HCT116 (cell line): Measurements from ENCODE around the gene TMEM42. TPM values are rescaled to one million over a fixed set of nuclear protein-coding genes. Genes with fewer than 3 reads are reported as not detected.

Source experiments
- ATAC-seq: fragments of 200-7000 bp; cut with Tn5 transposase; 2 replicates; pipeline ENCODE4 v1.9.1; 2020; ENCODE audit warnings: mild to moderate bottlenecking, moderate library complexity
- BruUV-seq: library from RNA; stranded (reverse); fragments of 400-500 nt; replicated peaks from 2 replicates; lab custom pipeline; 2021; lab: Mats Ljungman, UMichigan
- CTCF ChIA-PET: fragments of 300-600 bp; sonication (Branson Sonifier 250); formaldehyde crosslinking; loops from one replicate; lab custom pipeline; 2021; ENCODE audit warnings: antibody characterized with exemption; lab: Charles Lee
- POLR2A ChIA-PET: fragments of 300-600, 350-600 bp; sonication (Branson Sonifier 250); formaldehyde crosslinking; loops from one replicate; lab custom pipeline; 2021; ENCODE audit warnings: antibody characterized with exemption; lab: Charles Lee
- RAD21 ChIA-PET, 2 experiments: fragments of 300-600 bp; sonication (Branson Sonifier 250); formaldehyde crosslinking; loops; one replicate each; lab custom pipeline; 2023; ENCODE audit warnings: low total read pairs in 2 of 2; ENCODE audit not compliant: uncharacterized antibody in 2 of 2, unreplicated experiment in 2 of 2, low non-redundant PET in 1 of 2; lab: Charles Lee
- DNase-seq: peaks from one replicate; pipeline ENCODE4 v3.0.0-alpha.2; 2010; ENCODE audit warnings: low read depth, low spot score
- H2AFZ ChIP-seq: fragments of 200-600 bp; shearing (Covaris generic), sonication (generic); 2 replicates; pipeline ENCODE4 v1.6.1; 2017; ENCODE audit warnings: low read depth, mixed run types, mixed read lengths, antibody characterized with exemption, low read length; ENCODE audit not compliant: poor library complexity, severe bottlenecking
- H3K27ac ChIP-seq: 2 replicates; pipeline ENCODE4 v1.5.1; 2012; ENCODE audit warnings: low read depth, low read length
- H3K27me3 ChIP-seq: fragments of 200-600 bp; sonication (generic); 2 replicates; pipeline ENCODE4 v1.6.1; 2016; ENCODE audit warnings: mixed run types, low read length, mixed read lengths; ENCODE audit not compliant: insufficient read depth
- H3K36me3 ChIP-seq, 2 experiments: fragments of 200-500 bp in 1 of 2; fragments of 200-600 bp in 1 of 2; sonication (Bioruptor generic) in 1 of 2; sonication (generic) in 1 of 2; 2 replicates each; pipeline versions ENCODE4 v1.5.1 to v1.6.1; 2014 to 2016; ENCODE audit warnings: low read length in 2 of 2, inconsistent platforms in 1 of 2, mixed read lengths in 1 of 2, mixed run types in 1 of 2; ENCODE audit not compliant: insufficient read depth in 2 of 2, control insufficient read depth in 1 of 2
- H3K4me1 ChIP-seq, 2 experiments: fragments of 200-600 bp in 1 of 2; sonication (generic) in 1 of 2; 2 replicates each; pipeline versions ENCODE4 v1.5.1 to v1.6.1; 2012 to 2017; ENCODE audit warnings: low read length in 2 of 2, inconsistent platforms in 1 of 2, mild to moderate bottlenecking in 1 of 2, mixed read lengths in 1 of 2, mixed run types in 1 of 2, moderate library complexity in 1 of 2; ENCODE audit not compliant: insufficient read depth in 2 of 2, control insufficient read depth in 1 of 2
- H3K4me2 ChIP-seq: fragments of 200-600 bp; sonication (generic); 2 replicates; pipeline ENCODE4 v1.6.1; 2017; ENCODE audit warnings: mixed run types, low read length, mixed read lengths
- H3K4me3 ChIP-seq, 2 experiments: fragments of 200-600 bp in 1 of 2; sonication (generic) in 1 of 2; replicated peaks in 1 of 2; 2 replicates each; pipeline ENCODE4 v1.5.1; 2011 to 2016; ENCODE audit warnings: low read length in 2 of 2, control low read depth in 1 of 2, low read depth in 1 of 2, mild to moderate bottlenecking in 1 of 2, mixed read lengths in 1 of 2, mixed run types in 1 of 2
- H3K79me2 ChIP-seq: fragments of 200-600 bp; sonication (generic); 2 replicates; pipeline ENCODE4 v1.6.1; 2017; ENCODE audit warnings: mild to moderate bottlenecking, mixed run types, low read length, moderate library complexity, mixed read lengths; ENCODE audit not compliant: insufficient read depth
- H3K9ac ChIP-seq: fragments of 200-600 bp; sonication (generic); 2 replicates; pipeline ENCODE4 v1.6.1; 2016; ENCODE audit warnings: low read length, mixed read lengths
- H3K9me2 ChIP-seq: fragments of 200-600 bp; sonication (generic), shearing (Covaris generic); 2 replicates; pipeline ENCODE4 v1.6.1; 2017; ENCODE audit warnings: mixed run types, mild to moderate bottlenecking, moderate library complexity; ENCODE audit not compliant: insufficient read depth
- H3K9me3 ChIP-seq, 2 experiments: fragments of 200-500 bp in 1 of 2; fragments of 200-600 bp in 1 of 2; sonication (Bioruptor generic) in 1 of 2; sonication (generic) in 1 of 2; 2 replicates each; pipeline ENCODE4 v1.6.1; 2014 to 2017; ENCODE audit warnings: low read length in 2 of 2, mixed read lengths in 2 of 2, inconsistent platforms in 1 of 2, low read depth in 1 of 2, mild to moderate bottlenecking in 1 of 2, mixed run types in 1 of 2, moderate library complexity in 1 of 2; ENCODE audit not compliant: control insufficient read depth in 1 of 2, insufficient read depth in 1 of 2
- H4K20me1 ChIP-seq: fragments of 200-600 bp; sonication (generic), shearing (Covaris generic); 2 replicates; pipeline ENCODE4 v1.6.1; 2017; ENCODE audit warnings: mixed run types, mild to moderate bottlenecking, moderate library complexity; ENCODE audit not compliant: insufficient read depth
- ATF3 ChIP-seq: IDR thresholded peaks from 2 replicates; pipeline ENCODE4 v1.6.1; 2012
- CBX3 ChIP-seq: IDR thresholded peaks from 2 replicates; pipeline ENCODE4 v1.6.1; 2012; ENCODE audit warnings: low read depth
- CEBPB ChIP-seq: IDR thresholded peaks from 2 replicates; pipeline ENCODE4 v1.6.1; 2012; ENCODE audit warnings: low read depth
- CTCF ChIP-seq, 3 experiments: fragments of 200-600 bp in 1 of 3; sonication (generic) in 1 of 3; IDR thresholded peaks in 2 of 3; conservative IDR thresholded peaks in 1 of 3; 2 replicates each; pipeline ENCODE4 v1.5.1; 2012 to 2017; ENCODE audit warnings: low read depth in 2 of 3, low read length in 2 of 3, antibody characterized with exemption in 1 of 3, borderline replicate concordance in 1 of 3, control low read depth in 1 of 3, mild to moderate bottlenecking in 1 of 3, mixed read lengths in 1 of 3, mixed run types in 1 of 3, moderate library complexity in 1 of 3; ENCODE audit not compliant: insufficient read depth in 1 of 3
- EGR1 ChIP-seq: IDR thresholded peaks from 2 replicates; pipeline ENCODE4 v1.6.1; 2012; ENCODE audit warnings: low read depth
- EZH2 ChIP-seq: fragments of 200-600 bp; sonication (generic); IDR thresholded peaks from 2 replicates; pipeline ENCODE4 v1.6.1; 2017; ENCODE audit warnings: antibody characterized with exemption, mixed run types
- EZH2phosphoT487 ChIP-seq: fragments of 200-600 bp; IDR thresholded peaks from 2 replicates; pipeline ENCODE4 v1.6.1; 2018; ENCODE audit warnings: antibody characterized with exemption, borderline replicate concordance
- MAX ChIP-seq: IDR thresholded peaks from 2 replicates; pipeline ENCODE4 v1.6.1; 2012
- POLR2A ChIP-seq: IDR thresholded peaks from 2 replicates; pipeline ENCODE4 v1.7.0; 2011; ENCODE audit warnings: borderline replicate concordance; ENCODE audit not compliant: insufficient read depth, insufficient read length; ENCODE audit errors: extremely low read depth
- POLR2AphosphoS5 ChIP-seq: IDR thresholded peaks from 2 replicates; pipeline ENCODE4 v1.6.1; 2011; ENCODE audit warnings: mild to moderate bottlenecking, low read depth, low read length, moderate library complexity
- REST ChIP-seq: IDR thresholded peaks from 2 replicates; pipeline ENCODE4 v1.6.1; 2012; ENCODE audit warnings: low read depth
- ZBTB33 ChIP-seq: IDR thresholded peaks from 2 replicates; pipeline ENCODE4 v1.6.1; 2011; ENCODE audit warnings: mild to moderate bottlenecking, low read length, moderate library complexity; ENCODE audit not compliant: insufficient replicate concordance; ENCODE audit errors: extremely low read depth
- intact Hi-C: fragments of 100-400 bp; cut with micrococcal nuclease; formaldehyde crosslinking; loops from 2 replicates; pipeline ENCODE4 v1.10.0; 2022
- total RNA-seq: library from RNA; stranded (reverse); gene quantifications from one replicate; pipeline ENCODE4 v1.2.1, GENCODE V29; 2021; ENCODE audit not compliant: unreplicated experiment

The TMEM42 gene
- total RNA-seq, 1 experiment from 2014 or later = 13.9 TPM

- TF ChIP-seq POLR2A (no peak), ATF3 (no peak), EZH2phosphoT487 (no peak), POLR2AphosphoS5 (no peak), EZH2 (no peak), MAX (no peak), EGR1 (no peak), REST (no peak), CBX3 (no peak), ZBTB33 (no peak), CEBPB (no peak), CTCF (IDR thresholded peaks at IDR 0.05 in 2 of 3, conservative IDR thresholded peaks at IDR 0.05 in 1 of 3; ENCODE audit: borderline replicate concordance in 1 of 3, insufficient read depth in 1 of 3, low read depth in 2 of 3, low read length in 2 of 3) (no peak)
- Histone ChIP-seq H3K4me1 (peaks cover 0 to 8% of the 10 kb centered on the region in 2 experiments; a peak in 1 of 4 replicates), H3K9me2 (no peaks in the 10 kb centered on the region), H3K9ac (no peak overlapping the region), H3K9me3 (no peaks in the 10 kb centered on the region), H3K27ac (no peak overlapping the region), H3K79me2 (no peaks in the 10 kb centered on the region), H3K27me3 (no peaks in the 10 kb centered on the region), H3K4me2 (no peak overlapping the region), H3K36me3 (no peaks in the 10 kb centered on the region), H3K4me3 (no peak overlapping the region), H4K20me1 (no peaks in the 10 kb centered on the region), H2AFZ (no peak overlapping the region)
- BruUV-seq = no TSS peak
- ChIA-PET RAD21 (no interaction called here), CTCF (no interaction called here), POLR2A (no interaction called here)
- no peak for DNase-seq
- intact Hi-C loops = no loop called here
- ATAC-seq = no peak
These were observed 32.8 kb downstream of the TMEM42 start for GRCh38 chr3:44894485-44894884.
